Neural progenitor cell (in vitro differentiated cells): Measurements from ENCODE around the gene KMT2E. TPM values are rescaled to one million over a fixed set of nuclear protein-coding genes. Genes with fewer than 3 reads are reported as not detected.

Experiments
- DNase-seq: peaks from one replicate; pipeline ENCODE4 v3.0.0-alpha.2; 2016; ENCODE audit warnings: low spot score
- H2AFZ ChIP-seq: fragments of 200-600 bp; sonication (generic); replicated peaks from 2 replicates; pipeline ENCODE4 v1.6.1; 2016; ENCODE audit warnings: antibody characterized with exemption
- H3F3A ChIP-seq: fragments of 200-600 bp; sonication (generic); 2 replicates; pipeline ENCODE4 v1.6.1; 2016; ENCODE audit warnings: antibody characterized with exemption, low read depth
- H3K27ac ChIP-seq: fragments of 200-600 bp; sonication (generic); 2 replicates; pipeline ENCODE4 v1.5.1; 2016; ENCODE audit warnings: mild to moderate bottlenecking
- H3K27me3 ChIP-seq: fragments of 200-600 bp; sonication (generic); 2 replicates; pipeline ENCODE4 v1.6.1; 2016; ENCODE audit warnings: mild to moderate bottlenecking, moderate library complexity
- H3K36me3 ChIP-seq: fragments of 200-600 bp; sonication (generic); 2 replicates; pipeline ENCODE4 v1.5.1; 2016
- H3K4me1 ChIP-seq: fragments of 200-600 bp; sonication (generic); 2 replicates; pipeline ENCODE4 v1.6.1; 2016; ENCODE audit warnings: mixed run types
- H3K4me2 ChIP-seq: fragments of 200-600 bp; sonication (generic); 2 replicates; pipeline ENCODE4 v1.6.1; 2016
- H3K4me3 ChIP-seq: fragments of 200-600 bp; sonication (generic); 2 replicates; pipeline ENCODE4 v1.5.1; 2016
- H3K79me2 ChIP-seq: fragments of 200-600 bp; sonication (generic); 2 replicates; pipeline ENCODE4 v1.6.1; 2016; ENCODE audit warnings: low read depth
- H3K9ac ChIP-seq: fragments of 200-600 bp; sonication (generic); 2 replicates; pipeline ENCODE4 v1.6.1; 2016
- H3K9me3 ChIP-seq: fragments of 200-600 bp; sonication (generic); 2 replicates; pipeline ENCODE4 v1.5.1; 2016; ENCODE audit warnings: low read depth
- H4K20me1 ChIP-seq: fragments of 200-600 bp; sonication (generic); 2 replicates; pipeline ENCODE4 v1.6.1; 2016; ENCODE audit warnings: low read depth
- H3K27ac Mint-ChIP-seq: 3 replicates; pipeline ENCODE4 v1.8.0; 2021; ENCODE audit warnings: mixed read lengths
- H3K27me3 Mint-ChIP-seq: 2 replicates; pipeline ENCODE4 v1.8.0; 2022; ENCODE audit warnings: low read depth, mild to moderate bottlenecking, inconsistent platforms, moderate library complexity, mixed read lengths; ENCODE audit not compliant: insufficient read depth
- H3K36me3 Mint-ChIP-seq: 3 replicates; pipeline ENCODE4 v1.8.0; 2021; ENCODE audit warnings: mixed read lengths
- H3K4me1 Mint-ChIP-seq: 3 replicates; pipeline ENCODE4 v1.8.0; 2021; ENCODE audit warnings: mixed read lengths
- H3K4me3 Mint-ChIP-seq: 3 replicates; pipeline ENCODE4 v1.8.0; 2021; ENCODE audit warnings: mild to moderate bottlenecking, moderate library complexity, mixed read lengths
- H3K9me3 Mint-ChIP-seq: 3 replicates; pipeline ENCODE4 v1.8.0; 2020; ENCODE audit warnings: mixed read lengths
- CTCF ChIP-seq: fragments of 200-600 bp; sonication (generic); IDR thresholded peaks from 2 replicates; pipeline ENCODE4 v1.5.1; 2017; ENCODE audit warnings: antibody characterized with exemption, mild to moderate bottlenecking
- EZH2 ChIP-seq: fragments of 200-600 bp; sonication (generic); IDR thresholded peaks from 2 replicates; pipeline ENCODE4 v1.6.1; 2017; ENCODE audit warnings: antibody characterized with exemption, mild to moderate bottlenecking, moderate library complexity
- EZH2phosphoT487 ChIP-seq: fragments of 200-600 bp; sonication (generic); IDR thresholded peaks from 2 replicates; pipeline ENCODE4 v1.6.1; 2017; ENCODE audit warnings: antibody characterized with exemption
- total RNA-seq: library from RNA; depleted of rRNA; stranded (reverse); fragments of >200 nt; gene quantifications from 2 replicates; pipeline ENCODE4 v1.2.3, GENCODE V29; 2015; ENCODE audit warnings: low replicate concordance

The KMT2E gene
- total RNA-seq, 1 donor from 2014 or later = 124 TPM

GRCh38 chr7:104980841-104981671 lies 32.9 kb upstream of the KMT2E start:
- Histone ChIP-seq H3K9ac (no peak overlapping the region), H3K4me3 (no peak overlapping the region), H2AFZ (no peak overlapping the region), H3K4me1 (peaks cover 26% of the 10 kb centered on the region), H3K79me2 (peaks cover 50% of the 10 kb centered on the region), H3K36me3 (no peaks in the 10 kb centered on the region), H3F3A (peaks cover 71% of the 10 kb centered on the region), H3K9me3 (no peaks in the 10 kb centered on the region), H3K27me3 (no peaks in the 10 kb centered on the region), H4K20me1 (peaks cover 46% of the 10 kb centered on the region), H3K4me2 (no peak overlapping the region), H3K27ac (no peak overlapping the region)
- TF ChIP-seq CTCF (peak; percentile 80), EZH2 (no peak), EZH2phosphoT487 (no peak)
- H3K9me3 Mint-ChIP-seq = no peaks in the 10 kb centered on the region
- peak overlapping the region; percentile 46 for H3K4me3 Mint-ChIP-seq
- peaks cover 93% of the 10 kb centered on the region for H3K4me1 Mint-ChIP-seq
- H3K27me3 Mint-ChIP-seq = peaks cover 4% of the 10 kb centered on the region
- H3K36me3 Mint-ChIP-seq = peaks cover 12% of the 10 kb centered on the region
- peak; percentile 77 for DNase-seq
- H3K27ac Mint-ChIP-seq = no peak overlapping the region

- H3K4me1 ChIP-seq = peaks cover 26% of the 10 kb centered on the region
- no peaks in the 10 kb centered on the region for H3K27me3 ChIP-seq
- no peaks in the 10 kb centered on the region for H3K9me3 Mint-ChIP-seq
- no peak overlapping the region for H3K4me3 ChIP-seq
- peaks cover 15% of the 10 kb centered on the region for H3K36me3 Mint-ChIP-seq
- peaks cover 46% of the 10 kb centered on the region for H4K20me1 ChIP-seq
- H2AFZ ChIP-seq = no peak overlapping the region
- H3K9me3 ChIP-seq = no peaks in the 10 kb centered on the region
- H3K27me3 Mint-ChIP-seq = peaks cover 4% of the 10 kb centered on the region
- no peak for DNase-seq
- H3K27ac ChIP-seq = no peak overlapping the region
- no peaks in the 10 kb centered on the region for H3K36me3 ChIP-seq
- peaks cover 77% of the 10 kb centered on the region for H3F3A ChIP-seq
- H3K4me2 ChIP-seq = no peak overlapping the region
- peak overlapping the region; percentile 22 for H3K4me3 Mint-ChIP-seq
- H3K4me1 Mint-ChIP-seq = peaks cover 95% of the 10 kb centered on the region
- no peak overlapping the region for H3K27ac Mint-ChIP-seq
- H3K79me2 ChIP-seq = peaks cover 50% of the 10 kb centered on the region
- H3K9ac ChIP-seq = no peak overlapping the region
- TF ChIP-seq EZH2 = no peak
- no peak for TF ChIP-seq EZH2phosphoT487
- no peak for TF ChIP-seq CTCF
Measured at GRCh38 chr7:104981672-104982037, 32.4 kb upstream of the KMT2E start.

- H4K20me1 ChIP-seq = peaks cover 46% of the 10 kb centered on the region
- H3K27me3 Mint-ChIP-seq = peaks cover 4% of the 10 kb centered on the region
- H3K9me3 ChIP-seq = no peaks in the 10 kb centered on the region
- H3K36me3 Mint-ChIP-seq = peaks cover 7% of the 10 kb centered on the region
- peak overlapping the region; percentile 81 for H3K9ac ChIP-seq
- peak overlapping the region; percentile 52 for H3K27ac Mint-ChIP-seq
- peak overlapping the region; percentile 86 for H3K4me2 ChIP-seq
- no peaks in the 10 kb centered on the region for H3K9me3 Mint-ChIP-seq
- peaks cover 26% of the 10 kb centered on the region for H3K4me1 ChIP-seq
- peaks cover 85% of the 10 kb centered on the region for H3F3A ChIP-seq
- no peak overlapping the region for H3K27ac ChIP-seq
- H3K4me3 Mint-ChIP-seq = peak overlapping the region; percentile 96
- H3K36me3 ChIP-seq = no peaks in the 10 kb centered on the region
- TF ChIP-seq EZH2phosphoT487 = no peak
- no peak for TF ChIP-seq EZH2
- no peak for TF ChIP-seq CTCF
- no peaks in the 10 kb centered on the region for H3K27me3 ChIP-seq
- H2AFZ ChIP-seq = no peak overlapping the region
- no peak for DNase-seq
- H3K79me2 ChIP-seq = peaks cover 50% of the 10 kb centered on the region
- H3K4me3 ChIP-seq = peak overlapping the region; percentile 62
- H3K4me1 Mint-ChIP-seq = peaks cover 93% of the 10 kb centered on the region
Measured at GRCh38 chr7:104982308-104983075, 31.5 kb upstream of the KMT2E start.
